Loucy (cell line): ENCODE measurements around the gene DNAJB9.

Experiments used
- CTCF ChIP-seq: fragments of 200-600 bp; sonication (generic); conservative IDR thresholded peaks from 2 replicates; pipeline ENCODE4 v1.5.1; 2014; ENCODE audit warnings: mild to moderate bottlenecking, antibody characterized with exemption, low read length
- EZH2phosphoT487 ChIP-seq: fragments of 200-600 bp; IDR thresholded peaks from 2 replicates; pipeline ENCODE4 v1.6.1; 2018; ENCODE audit warnings: antibody characterized with exemption, mild to moderate bottlenecking, moderate library complexity, borderline replicate concordance

- no peak for TF ChIP-seq CTCF
- TF ChIP-seq EZH2phosphoT487: no peak
These were observed 3.7 kb upstream of the DNAJB9 start for GRCh38 chr7:108565987-108566386.
